ENCODE data around the gene QRICH2.

GRCh38 chr17:76268991-76269981 is 38.8 kb downstream of the QRICH2 start:
- no peak for TF ChIP-seq CTCF (conservative IDR thresholded peaks at IDR 0.05; ENCODE audit: low read depth, low read length)
- no peak for TF ChIP-seq MXI1 (IDR thresholded peaks at IDR 0.05; ENCODE audit: borderline replicate concordance, low read depth, low read length)
- TF ChIP-seq RFX5 (IDR thresholded peaks at IDR 0.05; ENCODE audit: low read depth, low read length) = no peak
- TF ChIP-seq CEBPB (IDR thresholded peaks at IDR 0.05; ENCODE audit: low read depth, low read length) = no peak
- TF ChIP-seq USF2 (IDR thresholded peaks at IDR 0.05; ENCODE audit: low read depth, low read length) = no peak
- no peak for TF ChIP-seq POLR2A (IDR thresholded peaks at IDR 0.05; ENCODE audit: low read depth, low read length)
- no peak for TF ChIP-seq SMC3 (IDR thresholded peaks at IDR 0.05; ENCODE audit: low read depth, low read length)
- no peak for TF ChIP-seq BHLHE40 (IDR thresholded peaks at IDR 0.05; ENCODE audit: low read depth, low read length)
- no peak for TF ChIP-seq RCOR1 (IDR thresholded peaks at IDR 0.05; ENCODE audit: insufficient replicate concordance, low read length)
